ENCODE data around the gene ARHGAP21. TPM values are rescaled to one million over a fixed set of nuclear protein-coding genes. Genes with fewer than 3 reads are reported as not detected.

Gene ARHGAP21
- total and polyA plus RNA-seq, 2 experiments from 2014 or later: 15.3 to 44.5 TPM

DNA sequence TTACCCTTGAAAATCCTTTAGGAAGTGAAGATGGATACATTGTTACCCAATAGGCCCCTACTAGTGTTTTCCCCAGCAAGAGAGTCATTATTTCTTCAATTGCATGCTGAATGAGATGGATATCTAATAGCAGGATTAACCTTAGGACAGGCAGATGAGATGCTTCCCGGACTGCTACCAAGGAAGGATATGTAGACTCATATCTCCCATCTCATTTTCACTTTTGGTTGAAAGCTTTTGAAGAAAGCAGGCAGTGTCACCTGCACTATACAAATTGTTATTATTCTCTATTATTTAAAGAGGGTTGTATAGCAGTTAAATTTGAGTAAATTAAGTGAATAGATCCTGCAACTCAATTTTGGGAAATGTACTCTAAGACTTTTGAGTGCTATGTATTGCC lies 17.0 kb upstream of the ARHGAP21 start:
- H4K20me1 ChIP-seq (replicated peaks; ENCODE audit: insufficient read depth): no peaks in the 10 kb centered on the region
- no peaks in the 10 kb centered on the region for H3K27me3 ChIP-seq (ENCODE audit: insufficient read depth)
- Mint-ChIP-seq H3K27me3 (ENCODE audit: insufficient read depth, low read depth, poor library complexity) (peaks cover 7% of the 10 kb centered on the region), H3K4me1 (peaks cover 2% of the 10 kb centered on the region; the same call in 1 of the 3 replicates), H3K4me3 (no peak overlapping the region), H3K27ac (no peak overlapping the region), H3K9me3 (no peaks in the 10 kb centered on the region), H3K36me3 (ENCODE audit: low read depth) (no peaks in the 10 kb centered on the region)
- H3K4me2 ChIP-seq: no peak overlapping the region
- H2AFZ ChIP-seq: no peak overlapping the region
- no peak overlapping the region for H3K4me3 ChIP-seq
- TF ChIP-seq JUNB (IDR thresholded peaks at IDR 0.05; ENCODE audit: unreplicated experiment) (no peak), EZH2 (IDR thresholded peaks at IDR 0.05; ENCODE audit: low read depth, unreplicated experiment) (no peak), CREB1 (CRISPR knock-in tag; IDR thresholded peaks at IDR 0.05; ENCODE audit: low read depth) (no peak), POLR2AphosphoS5 (IDR thresholded peaks at IDR 0.05; ENCODE audit: low read depth) (no peak), ZNF114 (CRISPR knock-in tag; IDR thresholded peaks at IDR 0.05) (no peak)
- H3K9me2 ChIP-seq (ENCODE audit: insufficient read depth): no peaks in the 10 kb centered on the region
- H3K79me2 ChIP-seq (replicated peaks; ENCODE audit: insufficient read depth): no peaks in the 10 kb centered on the region
- H3F3A ChIP-seq (replicated peaks; ENCODE audit: low read depth): no peaks in the 10 kb centered on the region
- no peaks in the 10 kb centered on the region for H3K36me3 ChIP-seq (ENCODE audit: insufficient read depth)
- no peaks in the 10 kb centered on the region for H3K4me1 ChIP-seq (ENCODE audit: insufficient read depth)
- ATAC-seq (no peak), DNase-seq (ENCODE audit: low spot score) (no peak)
- H3K27ac ChIP-seq (ENCODE audit: low read depth): no peak overlapping the region

DNA sequence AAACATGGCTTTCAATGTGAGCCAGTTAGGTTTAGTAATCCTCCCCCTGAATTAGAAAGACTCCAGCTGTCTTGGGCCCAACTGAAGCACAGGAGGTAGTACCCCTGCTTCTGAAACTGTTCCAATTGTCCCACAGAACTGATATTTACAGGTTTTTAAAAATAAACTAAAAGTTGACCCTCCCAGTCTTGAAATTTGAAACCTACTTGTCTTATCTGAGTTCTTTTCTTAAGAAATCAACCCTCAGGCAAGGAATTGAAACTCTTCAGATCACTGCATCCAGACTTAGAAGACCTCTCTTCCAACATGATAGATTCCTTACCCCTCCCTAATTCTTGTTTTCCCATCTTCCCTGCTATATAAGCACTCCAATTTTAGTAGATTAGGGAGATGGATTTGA lies 13.3 kb upstream of the ARHGAP21 start:
- Histone ChIP-seq H3K36me3 (ENCODE audit: insufficient read depth) (no peaks in the 10 kb centered on the region), H3K4me2 (no peak overlapping the region), H3K9me2 (ENCODE audit: insufficient read depth) (0 out of 2 replicates have a peak, but pooled peaks cover 2% of the 10 kb centered on the region), H3K27ac (ENCODE audit: low read depth) (no peak overlapping the region), H3K4me3 (no peak overlapping the region), H3K27me3 (ENCODE audit: insufficient read depth) (no peaks in the 10 kb centered on the region), H3F3A (replicated peaks; ENCODE audit: low read depth) (no peaks in the 10 kb centered on the region), H3K4me1 (ENCODE audit: insufficient read depth) (no peaks in the 10 kb centered on the region), H4K20me1 (replicated peaks; ENCODE audit: insufficient read depth) (no peaks in the 10 kb centered on the region), H2AFZ (peak overlapping the region; percentile 89), H3K79me2 (replicated peaks; ENCODE audit: insufficient read depth) (no peaks in the 10 kb centered on the region)
- no peak overlapping the region for H3K4me3 Mint-ChIP-seq
- no peak overlapping the region for H3K27ac Mint-ChIP-seq
- H3K27me3 Mint-ChIP-seq (ENCODE audit: insufficient read depth, low read depth, poor library complexity): peaks cover 9% of the 10 kb centered on the region
- H3K9me3 Mint-ChIP-seq: no peaks in the 10 kb centered on the region
- H3K36me3 Mint-ChIP-seq (ENCODE audit: low read depth): no peaks in the 10 kb centered on the region
- peaks cover 2% of the 10 kb centered on the region; the same call in 1 of the 3 replicates for H3K4me1 Mint-ChIP-seq
- no peak for DNase-seq (ENCODE audit: low spot score)
- no peak for ATAC-seq
- TF ChIP-seq, protein P1, sequence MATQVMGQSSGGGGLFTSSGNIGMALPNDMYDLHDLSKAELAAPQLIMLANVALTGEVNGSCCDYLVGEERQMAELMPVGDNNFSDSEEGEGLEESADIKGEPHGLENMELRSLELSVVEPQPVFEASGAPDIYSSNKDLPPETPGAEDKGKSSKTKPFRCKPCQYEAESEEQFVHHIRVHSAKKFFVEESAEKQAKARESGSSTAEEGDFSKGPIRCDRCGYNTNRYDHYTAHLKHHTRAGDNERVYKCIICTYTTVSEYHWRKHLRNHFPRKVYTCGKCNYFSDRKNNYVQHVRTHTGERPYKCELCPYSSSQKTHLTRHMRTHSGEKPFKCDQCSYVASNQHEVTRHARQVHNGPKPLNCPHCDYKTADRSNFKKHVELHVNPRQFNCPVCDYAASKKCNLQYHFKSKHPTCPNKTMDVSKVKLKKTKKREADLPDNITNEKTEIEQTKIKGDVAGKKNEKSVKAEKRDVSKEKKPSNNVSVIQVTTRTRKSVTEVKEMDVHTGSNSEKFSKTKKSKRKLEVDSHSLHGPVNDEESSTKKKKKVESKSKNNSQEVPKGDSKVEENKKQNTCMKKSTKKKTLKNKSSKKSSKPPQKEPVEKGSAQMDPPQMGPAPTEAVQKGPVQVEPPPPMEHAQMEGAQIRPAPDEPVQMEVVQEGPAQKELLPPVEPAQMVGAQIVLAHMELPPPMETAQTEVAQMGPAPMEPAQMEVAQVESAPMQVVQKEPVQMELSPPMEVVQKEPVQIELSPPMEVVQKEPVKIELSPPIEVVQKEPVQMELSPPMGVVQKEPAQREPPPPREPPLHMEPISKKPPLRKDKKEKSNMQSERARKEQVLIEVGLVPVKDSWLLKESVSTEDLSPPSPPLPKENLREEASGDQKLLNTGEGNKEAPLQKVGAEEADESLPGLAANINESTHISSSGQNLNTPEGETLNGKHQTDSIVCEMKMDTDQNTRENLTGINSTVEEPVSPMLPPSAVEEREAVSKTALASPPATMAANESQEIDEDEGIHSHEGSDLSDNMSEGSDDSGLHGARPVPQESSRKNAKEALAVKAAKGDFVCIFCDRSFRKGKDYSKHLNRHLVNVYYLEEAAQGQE (IDR thresholded peaks at IDR 0.05; ENCODE audit: unreplicated experiment): no peak
- TF ChIP-seq, protein P2, sequence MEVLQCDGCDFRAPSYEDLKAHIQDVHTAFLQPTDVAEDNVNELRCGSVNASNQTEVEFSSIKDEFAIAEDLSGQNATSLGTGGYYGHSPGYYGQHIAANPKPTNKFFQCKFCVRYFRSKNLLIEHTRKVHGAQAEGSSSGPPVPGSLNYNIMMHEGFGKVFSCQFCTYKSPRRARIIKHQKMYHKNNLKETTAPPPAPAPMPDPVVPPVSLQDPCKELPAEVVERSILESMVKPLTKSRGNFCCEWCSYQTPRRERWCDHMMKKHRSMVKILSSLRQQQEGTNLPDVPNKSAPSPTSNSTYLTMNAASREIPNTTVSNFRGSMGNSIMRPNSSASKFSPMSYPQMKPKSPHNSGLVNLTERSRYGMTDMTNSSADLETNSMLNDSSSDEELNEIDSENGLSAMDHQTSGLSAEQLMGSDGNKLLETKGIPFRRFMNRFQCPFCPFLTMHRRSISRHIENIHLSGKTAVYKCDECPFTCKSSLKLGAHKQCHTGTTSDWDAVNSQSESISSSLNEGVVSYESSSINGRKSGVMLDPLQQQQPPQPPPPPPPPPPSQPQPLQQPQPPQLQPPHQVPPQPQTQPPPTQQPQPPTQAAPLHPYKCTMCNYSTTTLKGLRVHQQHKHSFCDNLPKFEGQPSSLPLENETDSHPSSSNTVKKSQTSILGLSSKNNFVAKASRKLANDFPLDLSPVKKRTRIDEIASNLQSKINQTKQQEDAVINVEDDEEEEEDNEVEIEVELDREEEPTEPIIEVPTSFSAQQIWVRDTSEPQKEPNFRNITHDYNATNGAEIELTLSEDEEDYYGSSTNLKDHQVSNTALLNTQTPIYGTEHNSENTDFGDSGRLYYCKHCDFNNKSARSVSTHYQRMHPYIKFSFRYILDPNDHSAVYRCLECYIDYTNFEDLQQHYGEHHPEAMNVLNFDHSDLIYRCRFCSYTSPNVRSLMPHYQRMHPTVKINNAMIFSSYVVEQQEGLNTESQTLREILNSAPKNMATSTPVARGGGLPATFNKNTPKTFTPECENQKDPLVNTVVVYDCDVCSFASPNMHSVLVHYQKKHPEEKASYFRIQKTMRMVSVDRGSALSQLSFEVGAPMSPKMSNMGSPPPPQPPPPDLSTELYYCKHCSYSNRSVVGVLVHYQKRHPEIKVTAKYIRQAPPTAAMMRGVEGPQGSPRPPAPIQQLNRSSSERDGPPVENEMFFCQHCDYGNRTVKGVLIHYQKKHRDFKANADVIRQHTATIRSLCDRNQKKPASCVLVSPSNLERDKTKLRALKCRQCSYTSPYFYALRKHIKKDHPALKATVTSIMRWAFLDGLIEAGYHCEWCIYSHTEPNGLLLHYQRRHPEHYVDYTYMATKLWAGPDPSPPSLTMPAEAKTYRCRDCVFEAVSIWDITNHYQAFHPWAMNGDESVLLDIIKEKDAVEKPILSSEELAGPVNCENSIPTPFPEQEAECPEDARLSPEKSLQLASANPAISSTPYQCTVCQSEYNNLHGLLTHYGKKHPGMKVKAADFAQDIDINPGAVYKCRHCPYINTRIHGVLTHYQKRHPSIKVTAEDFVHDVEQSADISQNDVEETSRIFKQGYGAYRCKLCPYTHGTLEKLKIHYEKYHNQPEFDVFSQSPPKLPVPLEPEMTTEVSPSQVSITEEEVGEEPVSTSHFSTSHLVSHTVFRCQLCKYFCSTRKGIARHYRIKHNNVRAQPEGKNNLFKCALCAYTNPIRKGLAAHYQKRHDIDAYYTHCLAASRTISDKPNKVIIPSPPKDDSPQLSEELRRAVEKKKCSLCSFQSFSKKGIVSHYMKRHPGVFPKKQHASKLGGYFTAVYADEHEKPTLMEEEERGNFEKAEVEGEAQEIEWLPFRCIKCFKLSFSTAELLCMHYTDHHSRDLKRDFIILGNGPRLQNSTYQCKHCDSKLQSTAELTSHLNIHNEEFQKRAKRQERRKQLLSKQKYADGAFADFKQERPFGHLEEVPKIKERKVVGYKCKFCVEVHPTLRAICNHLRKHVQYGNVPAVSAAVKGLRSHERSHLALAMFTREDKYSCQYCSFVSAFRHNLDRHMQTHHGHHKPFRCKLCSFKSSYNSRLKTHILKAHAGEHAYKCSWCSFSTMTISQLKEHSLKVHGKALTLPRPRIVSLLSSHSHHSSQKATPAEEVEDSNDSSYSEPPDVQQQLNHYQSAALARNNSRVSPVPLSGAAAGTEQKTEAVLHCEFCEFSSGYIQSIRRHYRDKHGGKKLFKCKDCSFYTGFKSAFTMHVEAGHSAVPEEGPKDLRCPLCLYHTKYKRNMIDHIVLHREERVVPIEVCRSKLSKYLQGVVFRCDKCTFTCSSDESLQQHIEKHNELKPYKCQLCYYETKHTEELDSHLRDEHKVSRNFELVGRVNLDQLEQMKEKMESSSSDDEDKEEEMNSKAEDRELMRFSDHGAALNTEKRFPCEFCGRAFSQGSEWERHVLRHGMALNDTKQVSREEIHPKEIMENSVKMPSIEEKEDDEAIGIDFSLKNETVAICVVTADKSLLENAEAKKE (CRISPR knock-in tag; IDR thresholded peaks at IDR 0.05): no peak
- TF ChIP-seq ZNF331 (CRISPR knock-in tag; IDR thresholded peaks at IDR 0.05; ENCODE audit: low read depth) (no peak), JUNB (IDR thresholded peaks at IDR 0.05; ENCODE audit: unreplicated experiment) (no peak), EZH2 (IDR thresholded peaks at IDR 0.05; ENCODE audit: low read depth, unreplicated experiment) (no peak), STAT1 (IDR thresholded peaks at IDR 0.05; ENCODE audit: unreplicated experiment) (no peak), NANOG (IDR thresholded peaks at IDR 0.05; ENCODE audit: borderline replicate concordance) (no peak), EZH2phosphoT487 (IDR thresholded peaks at IDR 0.05; ENCODE audit: unreplicated experiment) (no peak), ZNF114 (CRISPR knock-in tag; IDR thresholded peaks at IDR 0.05) (no peak), POLR2AphosphoS5 (IDR thresholded peaks at IDR 0.05; ENCODE audit: low read depth) (no peak)
- TF ChIP-seq, protein P3, sequence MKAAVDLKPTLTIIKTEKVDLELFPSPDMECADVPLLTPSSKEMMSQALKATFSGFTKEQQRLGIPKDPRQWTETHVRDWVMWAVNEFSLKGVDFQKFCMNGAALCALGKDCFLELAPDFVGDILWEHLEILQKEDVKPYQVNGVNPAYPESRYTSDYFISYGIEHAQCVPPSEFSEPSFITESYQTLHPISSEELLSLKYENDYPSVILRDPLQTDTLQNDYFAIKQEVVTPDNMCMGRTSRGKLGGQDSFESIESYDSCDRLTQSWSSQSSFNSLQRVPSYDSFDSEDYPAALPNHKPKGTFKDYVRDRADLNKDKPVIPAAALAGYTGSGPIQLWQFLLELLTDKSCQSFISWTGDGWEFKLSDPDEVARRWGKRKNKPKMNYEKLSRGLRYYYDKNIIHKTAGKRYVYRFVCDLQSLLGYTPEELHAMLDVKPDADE (IDR thresholded peaks at IDR 0.05): no peak

Measured in GM23338 (cell line).